ENCODE data around the gene MYOF.

MYOF gene

GRCh38 chr10:93437946-93438612 lies 44.1 kb downstream of the MYOF start:
- Histone ChIP-seq H4K20me1 (ENCODE audit: insufficient read depth) (no peaks in the 10 kb centered on the region), H3K79me2 (ENCODE audit: insufficient read depth, low read depth) (no peaks in the 10 kb centered on the region), H2AFZ (ENCODE audit: low read depth) (no peak overlapping the region), H3K9ac (no peak overlapping the region), H3K4me3 (IDR thresholded peaks at IDR 0.05; ENCODE audit: insufficient read depth, low read depth, low read length) (no peak overlapping the region), H3K4me2 (no peak overlapping the region), H3K4me1 (ENCODE audit: low read depth, poor library complexity, severe bottlenecking) (no peaks in the 10 kb centered on the region), H3K36me3 (ENCODE audit: insufficient read depth) (no peaks in the 10 kb centered on the region), H3K27ac (no peak overlapping the region), H3K27me3 (ENCODE audit: insufficient read depth, low read depth) (no peaks in the 10 kb centered on the region)
- TF ChIP-seq CTCF (conservative IDR thresholded peaks at IDR 0.05; ENCODE audit: low read depth, low read length) = no peak

GRCh38 chr10:93437086-93437945 lies 44.8 kb downstream of the MYOF start:
- no peak overlapping the region for H3K9ac ChIP-seq
- H3K79me2 ChIP-seq (ENCODE audit: insufficient read depth, low read depth) = no peaks in the 10 kb centered on the region
- no peaks in the 10 kb centered on the region for H3K4me1 ChIP-seq (ENCODE audit: low read depth, poor library complexity, severe bottlenecking)
- no peak overlapping the region for H3K4me2 ChIP-seq
- H4K20me1 ChIP-seq (ENCODE audit: insufficient read depth) = no peaks in the 10 kb centered on the region
- no peaks in the 10 kb centered on the region for H3K27me3 ChIP-seq (ENCODE audit: insufficient read depth, low read depth)
- no peak overlapping the region for H2AFZ ChIP-seq (ENCODE audit: low read depth)
- H3K4me3 ChIP-seq (IDR thresholded peaks at IDR 0.05; ENCODE audit: insufficient read depth, low read depth, low read length) = no peak overlapping the region
- no peak for TF ChIP-seq CTCF (conservative IDR thresholded peaks at IDR 0.05; ENCODE audit: low read depth, low read length)
- no peaks in the 10 kb centered on the region for H3K36me3 ChIP-seq (ENCODE audit: insufficient read depth)
- H3K27ac ChIP-seq = no peak overlapping the region

DNA sequence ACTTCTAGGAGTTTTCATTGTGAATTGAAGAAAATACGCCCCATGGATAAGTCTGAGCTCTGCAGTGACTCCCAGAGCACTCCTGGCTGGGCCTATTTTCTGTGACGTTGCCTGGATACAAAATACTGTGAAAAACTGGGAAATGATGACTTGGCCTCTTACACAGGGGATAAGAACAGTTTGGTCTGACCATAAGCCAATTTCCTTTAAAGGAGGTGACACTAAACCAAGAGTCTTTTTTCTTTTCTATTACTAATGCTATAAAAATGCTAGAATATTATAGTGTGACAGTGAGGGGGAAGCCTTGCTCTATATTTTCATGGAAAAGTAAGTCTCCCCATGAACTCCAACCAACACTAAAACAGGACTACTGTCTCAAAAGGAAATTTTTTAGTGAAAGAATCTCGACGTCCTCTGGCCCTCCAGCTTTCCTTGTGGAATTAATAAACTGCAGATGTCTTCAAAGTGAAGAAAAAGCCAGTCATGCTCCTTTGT lies 45.5 kb downstream of the MYOF start:
- Histone ChIP-seq H4K20me1 (ENCODE audit: insufficient read depth) (no peaks in the 10 kb centered on the region), H3K4me3 (IDR thresholded peaks at IDR 0.05; ENCODE audit: insufficient read depth, low read depth, low read length) (no peak overlapping the region)
- TF ChIP-seq CTCF (conservative IDR thresholded peaks at IDR 0.05; ENCODE audit: low read depth, low read length) = no peak

GRCh38 chr10:93435621-93436397 lies 46.3 kb downstream of the MYOF start:
- H3K27ac ChIP-seq = no peak overlapping the region
- TF ChIP-seq CTCF (conservative IDR thresholded peaks at IDR 0.05; ENCODE audit: low read depth, low read length) = no peak
- H3K4me3 ChIP-seq (IDR thresholded peaks at IDR 0.05; ENCODE audit: insufficient read depth, low read depth, low read length) = no peak overlapping the region
- H3K36me3 ChIP-seq (ENCODE audit: insufficient read depth) = no peaks in the 10 kb centered on the region
- H2AFZ ChIP-seq (ENCODE audit: low read depth) = no peak overlapping the region
- H3K79me2 ChIP-seq (ENCODE audit: insufficient read depth, low read depth) = no peaks in the 10 kb centered on the region
- no peak overlapping the region for H3K4me2 ChIP-seq
- H3K9ac ChIP-seq = no peak overlapping the region
- H4K20me1 ChIP-seq (ENCODE audit: insufficient read depth) = no peaks in the 10 kb centered on the region
- no peaks in the 10 kb centered on the region for H3K27me3 ChIP-seq (ENCODE audit: insufficient read depth, low read depth)
- H3K4me1 ChIP-seq (ENCODE audit: low read depth, poor library complexity, severe bottlenecking) = no peaks in the 10 kb centered on the region

More for the DNA sequence above, 45.5 kb downstream of the MYOF start:
- Histone ChIP-seq H3K27me3 (ENCODE audit: insufficient read depth, low read depth) (no peaks in the 10 kb centered on the region), H3K4me1 (ENCODE audit: low read depth, poor library complexity, severe bottlenecking) (no peaks in the 10 kb centered on the region), H3K79me2 (ENCODE audit: insufficient read depth, low read depth) (no peaks in the 10 kb centered on the region), H3K27ac (no peak overlapping the region), H2AFZ (ENCODE audit: low read depth) (no peak overlapping the region), H3K4me2 (no peak overlapping the region), H3K9ac (no peak overlapping the region), H3K36me3 (ENCODE audit: insufficient read depth) (no peaks in the 10 kb centered on the region)
